NK-92 treated with Interleukin-12 subunit alpha and Interleukin-12 subunit beta, amount 100 ng/mL, for 24 hours (cell line): ENCODE results near the gene ESPNL.
"Not testable (repeated sequence)": the region's sequence is repeated elsewhere in the genome, so short reads cannot be mapped to it uniquely, and the experiment has no call there.

ENCODE experiments used
- DNase-seq: peaks from one replicate; lab custom pipeline; 2025; lab: John Stamatoyannopoulos, UW

ESPNL gene, protein sequence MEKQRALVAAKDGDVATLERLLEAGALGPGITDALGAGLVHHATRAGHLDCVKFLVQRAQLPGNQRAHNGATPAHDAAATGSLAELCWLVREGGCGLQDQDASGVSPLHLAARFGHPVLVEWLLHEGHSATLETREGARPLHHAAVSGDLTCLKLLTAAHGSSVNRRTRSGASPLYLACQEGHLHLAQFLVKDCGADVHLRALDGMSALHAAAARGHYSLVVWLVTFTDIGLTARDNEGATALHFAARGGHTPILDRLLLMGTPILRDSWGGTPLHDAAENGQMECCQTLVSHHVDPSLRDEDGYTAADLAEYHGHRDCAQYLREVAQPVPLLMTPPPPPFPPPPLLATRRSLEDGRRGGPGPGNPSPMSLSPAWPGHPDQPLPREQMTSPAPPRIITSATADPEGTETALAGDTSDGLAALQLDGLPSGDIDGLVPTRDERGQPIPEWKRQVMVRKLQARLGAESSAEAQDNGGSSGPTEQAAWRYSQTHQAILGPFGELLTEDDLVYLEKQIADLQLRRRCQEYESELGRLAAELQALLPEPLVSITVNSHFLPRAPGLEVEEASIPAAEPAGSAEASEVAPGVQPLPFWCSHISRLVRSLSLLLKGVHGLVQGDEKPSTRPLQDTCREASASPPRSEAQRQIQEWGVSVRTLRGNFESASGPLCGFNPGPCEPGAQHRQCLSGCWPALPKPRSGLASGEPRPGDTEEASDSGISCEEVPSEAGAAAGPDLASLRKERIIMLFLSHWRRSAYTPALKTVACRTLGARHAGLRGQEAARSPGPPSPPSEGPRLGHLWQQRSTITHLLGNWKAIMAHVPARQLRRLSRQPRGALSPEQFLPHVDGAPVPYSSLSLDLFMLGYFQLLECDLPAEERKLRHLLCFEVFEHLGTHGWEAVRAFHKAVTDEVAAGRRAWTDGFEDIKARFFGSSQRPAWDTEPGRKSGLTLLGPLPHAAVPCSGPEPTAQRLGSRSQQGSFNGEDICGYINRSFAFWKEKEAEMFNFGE

DNA sequence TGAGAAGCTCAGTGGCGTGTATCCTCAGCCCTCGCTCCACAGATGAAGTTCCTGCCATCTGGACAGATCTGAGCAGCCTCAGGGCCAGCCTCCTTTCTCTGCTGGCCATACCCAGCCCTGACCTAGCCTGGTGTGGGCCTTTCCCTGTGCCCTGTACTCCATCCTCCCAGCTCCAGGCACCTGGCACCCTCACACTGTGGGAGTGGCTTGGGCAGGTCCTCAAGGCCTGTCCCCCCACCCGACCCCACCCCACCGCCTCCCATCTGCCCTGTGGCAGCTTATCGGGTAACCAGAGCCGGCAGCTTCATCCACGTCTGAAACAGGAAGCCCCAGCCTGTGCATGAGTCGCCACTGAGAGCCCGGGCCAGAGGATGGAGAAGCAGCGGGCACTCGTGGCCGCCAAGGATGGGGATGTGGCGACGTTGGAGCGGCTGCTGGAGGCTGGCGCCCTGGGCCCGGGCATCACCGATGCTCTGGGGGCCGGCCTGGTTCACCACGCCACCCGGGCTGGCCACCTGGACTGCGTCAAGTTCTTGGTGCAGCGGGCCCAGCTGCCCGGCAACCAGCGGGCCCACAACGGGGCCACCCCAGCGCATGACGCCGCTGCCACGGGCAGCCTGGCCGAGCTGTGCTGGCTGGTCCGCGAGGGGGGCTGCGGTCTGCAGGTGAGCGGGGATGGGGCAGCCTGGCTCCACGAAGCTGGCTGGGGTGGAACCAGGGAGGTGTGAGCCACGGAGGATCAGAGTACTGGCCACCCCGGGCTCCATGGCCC is at the start of gene ESPNL:
ESPNL (plus strand) TSS at position 292 of the 772 bp plus-strand sequence; CDS start at position 372, 80 bp downstream.
- no peak for DNase-seq

DNA sequence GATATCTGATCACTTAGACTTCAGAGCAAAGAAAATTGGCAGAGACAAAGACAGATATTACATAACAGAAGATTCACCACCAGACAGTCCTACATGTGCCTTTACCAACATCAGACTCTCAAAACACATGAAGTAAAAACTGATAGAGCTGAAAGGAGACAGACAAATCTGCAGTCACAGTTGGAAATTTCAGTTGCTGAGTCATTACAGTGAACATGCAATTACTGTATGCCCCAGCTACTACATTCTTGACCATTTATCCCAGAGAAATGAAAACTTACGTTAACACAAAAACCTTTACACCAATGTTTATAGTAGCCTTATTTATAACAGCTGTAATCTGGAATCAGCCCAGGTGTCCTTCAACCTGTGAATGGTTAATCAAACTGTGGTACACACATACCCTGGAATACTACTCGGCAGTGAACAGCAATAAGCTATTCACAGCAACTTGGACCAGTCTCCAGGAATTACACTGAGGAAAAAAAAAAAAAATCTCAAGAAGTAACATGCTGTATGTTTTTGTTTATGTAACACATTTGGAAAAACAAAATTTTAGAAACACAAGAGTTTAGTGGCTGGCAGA is 46.9 kb upstream of the ESPNL start:
- DNase-seq = no peak

DNA sequence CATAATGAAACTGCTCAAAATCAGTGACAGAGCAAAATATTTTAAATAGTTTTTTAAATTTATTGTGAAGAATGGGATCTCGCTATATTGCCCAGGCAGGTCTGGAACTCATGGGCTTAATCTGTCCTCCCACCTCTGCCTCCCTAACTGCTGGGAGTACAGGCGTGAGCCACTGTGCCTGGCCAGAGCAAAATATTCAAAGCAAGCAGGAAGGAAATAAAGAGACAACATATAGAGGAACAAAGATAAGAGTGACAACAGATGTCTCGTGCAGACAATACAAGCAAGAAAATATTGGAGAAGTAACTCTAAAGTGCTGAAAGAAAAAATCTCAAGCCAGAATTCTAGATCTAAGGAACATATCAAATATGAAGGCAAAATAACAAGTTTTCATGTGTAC is 44.3 kb upstream of the ESPNL start:
- no peak for DNase-seq

DNA sequence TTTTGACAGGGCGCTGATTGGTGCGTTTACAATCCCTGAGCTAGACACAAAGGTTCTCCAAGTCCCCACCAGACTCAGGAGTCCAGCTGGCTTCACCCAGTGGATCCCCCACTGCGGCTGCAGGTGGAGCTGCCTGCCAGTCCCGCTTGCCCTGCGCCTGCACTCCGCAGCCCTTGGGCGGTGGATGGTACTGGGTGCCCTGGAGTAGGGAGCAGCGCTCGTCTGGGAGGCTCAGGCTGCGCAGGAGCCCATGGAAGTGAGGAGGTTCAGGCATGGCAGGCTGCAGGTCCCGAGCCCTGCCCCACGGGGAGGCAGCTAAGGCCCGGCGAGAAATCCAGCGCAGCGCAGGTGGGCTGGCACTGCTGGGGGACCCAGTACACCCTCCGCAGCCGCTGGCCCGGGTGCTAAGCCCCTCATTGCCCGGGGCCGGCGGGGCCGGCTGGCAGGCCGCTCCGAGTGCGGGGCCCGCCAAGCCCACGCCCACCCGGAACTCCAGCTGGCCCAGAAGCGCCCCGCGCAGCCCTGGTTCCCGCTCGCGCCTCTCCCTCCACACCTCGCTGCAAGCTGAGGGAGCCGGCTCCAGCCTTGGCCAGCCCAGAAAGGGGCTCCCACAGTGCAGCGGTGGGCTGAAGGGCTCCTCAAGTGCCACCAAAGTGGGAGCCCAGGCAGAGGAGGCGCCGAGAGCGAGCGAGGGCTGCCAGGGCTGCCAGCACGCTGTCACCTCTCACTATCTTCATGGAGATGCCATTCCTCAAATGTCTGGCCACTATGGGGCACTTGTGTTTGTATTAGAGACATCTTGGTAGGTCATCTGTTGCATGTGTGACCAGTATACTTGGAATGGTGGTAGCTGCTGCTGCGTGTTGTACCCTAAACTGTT is 42.2 kb upstream of the ESPNL start:
- not testable (repeated sequence) for DNase-seq

DNA sequence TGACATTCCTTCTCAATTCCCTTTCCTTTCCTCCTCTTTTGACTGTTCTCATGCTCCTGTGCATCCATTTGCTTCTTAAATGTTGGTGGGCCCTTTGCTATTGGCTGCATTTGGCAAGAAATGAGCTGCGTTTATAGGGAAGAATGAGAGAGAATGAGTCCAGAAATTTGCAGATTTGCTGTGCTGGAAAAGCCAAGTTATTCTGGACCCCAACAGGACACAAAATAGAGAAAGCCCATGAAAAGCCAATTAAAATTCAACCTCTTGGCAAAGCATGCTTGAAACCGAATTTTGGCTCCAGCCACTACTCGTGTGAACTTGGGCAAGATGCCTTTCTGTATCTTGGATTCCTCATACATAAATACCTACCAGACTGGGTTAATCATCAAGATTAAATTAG is 40.6 kb upstream of the ESPNL start:
- DNase-seq = no peak

DNA sequence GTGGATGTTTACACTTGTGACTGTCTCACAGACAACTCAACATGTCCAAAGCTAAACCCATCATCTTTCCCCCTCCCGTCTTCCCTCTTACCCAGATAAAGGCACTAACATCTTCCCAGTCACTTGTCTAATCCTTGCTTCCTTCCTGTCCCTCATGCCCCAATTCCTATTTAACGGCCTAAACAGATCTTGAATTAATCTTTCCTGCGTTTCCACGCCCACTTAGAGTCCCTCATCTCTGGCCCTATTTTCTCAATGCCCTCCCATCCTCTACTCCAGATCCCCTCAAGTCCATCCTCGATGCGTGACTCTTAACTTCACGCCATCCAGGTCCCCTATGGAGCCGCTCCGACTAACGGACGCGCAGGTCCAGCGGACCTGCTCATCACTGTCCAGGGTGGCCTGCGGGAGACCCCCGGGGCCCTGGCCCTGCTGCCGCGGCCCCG is 40.0 kb upstream of the ESPNL start:
- no peak for DNase-seq

DNA sequence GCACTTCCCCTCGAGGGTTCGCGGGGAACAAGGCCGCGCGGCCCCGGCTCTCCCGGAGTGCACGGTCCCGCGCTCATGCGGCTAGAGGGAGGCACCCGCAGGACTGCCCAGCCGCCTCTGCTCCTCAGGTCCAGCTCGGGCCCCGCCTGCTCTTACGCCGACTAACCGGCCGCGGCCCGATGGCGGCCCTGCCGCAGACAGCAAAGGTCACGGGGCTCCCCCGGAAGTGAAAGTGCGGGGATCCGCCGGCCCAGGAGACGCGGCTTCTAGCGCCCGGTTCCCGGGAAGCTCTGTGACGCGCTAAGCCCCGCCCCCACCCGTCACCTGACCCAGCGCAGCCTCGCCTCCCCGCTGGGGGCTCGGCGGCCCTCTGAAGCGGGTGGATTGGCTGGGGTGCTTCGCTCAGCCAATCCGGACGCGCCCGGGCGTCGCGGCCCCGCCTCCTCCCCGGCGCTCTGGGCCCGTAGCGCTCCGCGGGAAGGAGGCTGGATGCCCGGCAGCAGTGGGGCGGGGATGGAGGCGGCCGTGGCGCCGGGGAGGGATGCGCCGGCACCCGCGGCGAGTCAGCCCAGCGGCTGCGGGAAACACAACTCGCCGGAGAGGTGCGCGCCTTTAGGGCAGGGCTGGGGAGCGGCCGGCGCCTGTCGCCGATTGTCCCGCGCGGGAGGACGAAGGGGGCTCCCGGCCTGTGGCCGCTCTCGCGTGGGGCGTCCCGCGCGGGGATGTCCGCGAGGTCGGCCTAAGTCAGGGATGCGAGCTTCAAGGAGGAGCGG is 39.4 kb upstream of the ESPNL start, which contains the start of gene SCLY:
SCLY (plus strand) TSS at position 460 of the 773 bp plus-strand sequence; CDS start at position 514, 54 bp downstream.
- peak; percentile 96 for DNase-seq

DNA sequence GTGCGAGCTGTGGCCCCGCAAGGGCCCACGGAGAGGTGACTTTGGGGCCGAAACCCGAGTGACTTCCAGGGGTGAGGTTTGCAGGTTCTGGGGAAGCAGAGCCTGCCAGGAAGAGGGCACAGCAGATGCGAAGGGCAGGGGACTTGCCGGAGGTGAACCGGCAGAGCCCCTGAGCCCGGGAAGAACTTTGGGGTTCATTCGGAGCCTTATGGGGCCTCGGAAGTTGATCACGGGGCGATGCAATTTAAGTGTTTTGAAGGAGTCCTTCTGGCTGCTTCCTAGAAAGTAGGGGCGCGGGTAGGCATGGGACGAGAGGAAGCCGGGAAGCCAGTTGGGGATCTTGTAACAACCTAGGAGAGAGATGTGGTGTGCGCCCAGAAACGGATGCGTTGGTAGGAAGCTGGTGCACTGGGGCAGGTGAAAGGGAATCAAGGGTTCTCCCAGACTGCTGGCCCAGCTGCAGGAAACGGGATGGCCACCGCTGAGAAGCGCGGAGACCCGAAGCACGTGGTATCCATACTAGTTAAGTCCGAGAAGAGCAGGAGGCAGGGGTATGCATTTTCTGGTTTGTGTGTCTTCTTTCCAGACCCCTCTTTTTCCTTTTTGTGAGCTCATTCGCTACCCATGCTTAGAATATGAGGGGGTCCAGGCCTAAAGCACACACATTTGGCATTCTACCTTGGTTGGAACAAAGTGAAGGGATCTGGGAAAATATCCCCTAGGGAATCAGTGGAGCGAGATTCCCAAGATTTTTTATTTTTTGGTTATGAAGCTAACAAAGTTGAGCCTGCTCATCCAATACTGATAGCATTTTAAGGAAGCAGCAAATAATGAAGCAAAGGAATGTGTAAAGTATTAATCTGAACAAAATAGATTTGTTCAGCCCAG is 38.6 kb upstream of the ESPNL start:
- DNase-seq = peak; percentile 26

DNA sequence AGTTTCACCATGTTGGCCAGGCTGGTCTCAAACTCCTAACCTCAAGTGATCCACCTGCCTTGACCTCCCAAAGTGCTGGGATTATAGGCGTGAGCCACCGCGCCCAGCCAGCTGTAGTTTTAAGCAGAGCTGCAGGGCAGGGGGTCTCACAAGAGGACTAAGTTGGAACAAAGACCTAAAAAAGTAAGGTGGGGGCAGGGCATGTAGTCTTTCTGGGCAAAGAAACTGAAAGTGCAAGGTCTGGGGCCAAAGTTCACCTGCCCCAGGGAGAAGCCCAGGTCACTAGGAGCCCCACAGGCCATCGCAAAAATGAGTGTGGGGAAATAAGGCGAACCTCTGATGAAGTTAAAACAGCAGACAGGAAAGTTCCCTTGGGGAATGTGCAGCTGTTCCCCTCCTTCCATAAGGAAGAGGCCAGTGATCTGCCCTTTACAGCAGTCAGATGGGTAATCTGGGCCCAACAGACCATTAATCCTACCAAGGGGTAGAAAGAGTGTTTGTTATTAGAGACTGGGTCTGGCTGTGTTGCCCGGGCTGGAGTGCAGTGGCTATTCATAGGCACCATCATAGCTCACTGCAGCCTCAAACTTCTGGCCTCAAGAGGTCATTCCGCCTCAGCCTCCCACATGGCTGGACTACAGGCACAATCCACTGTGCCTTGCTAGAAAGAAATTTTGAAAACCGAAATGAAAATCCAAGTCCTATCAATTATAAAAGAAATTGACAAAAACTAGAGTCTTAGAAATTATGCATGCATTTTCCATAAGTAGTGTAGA is 36.5 kb upstream of the ESPNL start:
- DNase-seq = no peak

DNA sequence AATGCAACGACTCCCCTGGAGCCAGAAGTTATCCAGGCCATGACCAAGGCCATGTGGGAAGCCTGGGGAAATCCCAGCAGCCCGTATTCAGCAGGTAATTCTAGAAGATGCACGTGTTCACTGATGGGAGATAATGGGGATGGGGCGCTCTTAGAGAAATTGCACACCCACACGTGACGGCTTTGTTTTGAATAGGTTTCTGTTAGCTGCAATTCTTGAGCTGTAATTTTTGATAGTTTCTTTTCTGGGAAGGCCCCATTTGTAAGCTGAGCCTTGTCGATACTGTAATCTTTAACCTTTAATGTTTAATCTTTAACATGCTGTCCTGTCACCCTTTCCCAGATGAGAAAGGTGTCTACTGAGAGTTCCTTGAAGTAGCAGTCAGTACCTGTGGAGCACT is 35.8 kb upstream of the ESPNL start:
- DNase-seq = no peak

DNA sequence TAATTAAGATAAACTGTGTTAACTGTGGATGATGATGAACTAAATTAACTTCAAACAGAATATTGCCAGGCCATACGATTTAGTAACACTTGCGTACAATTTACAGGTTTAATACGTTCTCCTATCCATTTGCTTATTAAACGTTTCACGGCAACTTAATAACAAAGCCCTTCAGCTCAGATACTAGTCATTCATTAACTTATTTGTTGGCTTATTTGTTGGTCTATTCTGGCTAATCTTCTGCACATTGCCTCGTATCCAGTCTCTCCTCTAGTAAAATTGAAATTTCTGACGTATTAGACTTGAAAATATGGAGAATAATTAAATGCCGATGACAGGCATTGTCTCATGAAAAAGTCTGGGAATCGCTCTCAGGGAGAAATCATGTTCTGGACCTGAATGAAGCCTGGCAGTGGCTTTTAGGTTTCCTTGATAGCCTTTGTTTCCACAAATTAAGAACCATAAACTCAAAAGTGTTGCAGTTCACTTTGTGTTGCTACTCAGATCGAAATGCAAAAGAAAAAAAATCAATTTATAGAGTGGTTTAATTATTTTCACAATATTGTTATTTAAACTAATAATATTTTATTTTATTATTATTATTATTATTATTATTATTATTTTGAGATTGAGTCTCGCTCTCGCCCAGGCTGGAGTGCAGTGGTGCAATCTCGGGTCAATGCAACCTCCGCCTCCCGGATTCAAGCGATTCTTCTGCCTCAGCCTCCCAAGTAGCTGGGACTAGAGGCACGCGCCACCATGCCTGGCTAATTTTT is 34.9 kb upstream of the ESPNL start:
- no peak for DNase-seq

DNA sequence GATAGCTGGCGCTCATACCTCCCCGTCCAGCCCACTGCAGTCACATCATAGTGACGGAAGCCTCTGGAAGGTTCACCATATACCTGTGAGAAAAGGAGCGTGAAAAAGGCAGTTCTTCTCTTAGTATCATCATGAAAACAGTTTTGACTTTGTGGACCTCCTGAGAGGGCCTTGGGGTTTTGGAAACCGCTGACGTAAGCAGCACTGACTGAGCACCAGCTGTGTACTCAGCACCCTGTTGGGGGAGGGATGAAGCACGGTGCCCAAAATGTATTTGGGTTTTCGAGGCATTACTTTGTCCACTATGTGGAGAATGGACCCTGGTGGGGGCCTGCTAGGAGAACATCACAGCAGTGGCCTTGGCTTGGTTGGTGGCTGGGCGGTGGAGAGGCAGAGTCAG is 33.9 kb upstream of the ESPNL start:
- DNase-seq = no peak

DNA sequence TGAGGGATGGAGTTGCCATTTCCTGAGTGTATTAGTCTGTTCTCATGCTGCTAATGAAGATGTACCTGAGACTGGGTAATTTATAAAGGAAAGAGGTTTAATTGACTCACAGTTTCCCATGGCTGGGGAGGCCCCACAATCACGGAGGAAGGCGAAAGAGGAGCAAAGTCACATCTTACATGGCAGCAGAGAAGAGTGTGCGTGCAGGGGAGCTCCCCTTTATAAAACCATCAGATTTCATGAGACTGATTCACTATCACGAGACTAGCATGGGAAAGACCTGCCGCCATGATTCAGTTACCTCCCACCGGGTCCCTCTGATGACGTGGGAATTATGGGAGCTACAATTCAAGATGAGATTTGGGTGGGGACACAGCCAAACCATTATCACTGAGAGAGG is 33.4 kb upstream of the ESPNL start:
- not testable (repeated sequence) for DNase-seq

DNA sequence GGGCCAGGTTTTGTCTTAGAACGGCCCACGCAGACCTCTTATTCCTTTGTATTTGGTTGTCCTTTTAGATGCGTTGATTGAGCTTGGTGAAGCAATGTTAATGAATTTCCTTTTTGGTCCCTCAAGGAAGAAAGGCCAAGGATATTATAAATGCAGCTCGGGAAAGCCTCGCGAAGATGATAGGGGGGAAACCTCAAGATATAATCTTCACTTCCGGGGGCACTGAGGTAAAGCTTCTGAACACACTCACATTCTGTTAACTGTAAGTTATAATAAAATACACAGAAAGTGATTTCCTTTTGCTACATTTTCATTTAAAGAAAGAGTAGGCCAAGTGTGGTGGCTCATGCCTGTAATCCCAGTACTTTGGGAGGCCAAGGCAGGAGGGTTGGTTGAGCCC is 32.2 kb upstream of the ESPNL start:
- DNase-seq = no peak

DNA sequence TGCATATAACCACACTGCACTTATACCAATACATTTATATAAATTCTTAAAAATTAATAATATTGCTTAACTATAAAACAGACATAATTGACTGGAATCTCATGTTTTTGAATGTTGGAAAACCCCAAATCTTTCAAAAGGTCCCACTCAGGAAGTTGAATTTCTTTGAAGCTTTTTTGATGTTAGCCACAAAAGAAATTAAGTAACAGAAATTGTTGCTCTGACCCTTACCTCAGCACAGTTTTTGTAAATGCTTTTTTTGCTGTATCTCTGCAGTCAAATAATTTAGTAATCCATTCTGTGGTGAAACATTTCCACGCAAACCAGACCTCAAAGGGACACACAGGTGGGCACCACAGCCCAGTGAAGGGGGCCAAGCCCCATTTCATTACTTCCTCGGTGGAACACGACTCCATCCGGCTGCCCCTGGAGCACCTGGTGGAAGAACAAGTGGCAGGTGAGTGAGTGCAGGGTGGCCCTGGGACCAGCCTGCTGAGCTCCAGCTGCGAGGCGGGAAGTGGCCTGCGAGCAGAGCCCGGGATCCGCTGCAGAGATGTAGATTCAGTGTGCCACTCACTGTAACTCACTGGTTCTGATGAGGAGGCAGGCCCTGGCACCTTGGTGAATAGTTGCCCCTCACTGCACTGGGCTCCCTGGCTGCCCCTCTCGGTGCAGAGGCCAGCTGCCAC is 31.0 kb upstream of the ESPNL start:
- DNase-seq = no peak

DNA sequence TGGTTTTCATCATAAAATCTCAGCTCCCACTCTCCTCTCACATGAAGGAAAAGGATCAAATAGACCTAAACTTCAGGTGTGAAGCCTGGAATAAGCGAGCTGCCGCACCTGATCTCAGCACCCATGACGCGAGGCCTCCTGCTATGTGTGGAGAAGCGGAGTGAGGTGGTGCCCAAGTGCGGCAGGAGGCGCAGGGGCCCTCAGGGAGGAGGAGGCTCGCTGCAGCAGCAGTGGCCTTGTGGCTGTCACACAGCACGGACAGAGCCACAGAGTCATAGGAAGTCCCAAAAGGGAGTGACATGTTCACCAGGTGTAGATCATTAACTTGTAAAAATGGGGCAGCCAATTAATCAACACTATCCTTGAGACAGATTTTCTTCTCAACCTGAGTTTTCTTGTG is 30.3 kb upstream of the ESPNL start:
- no peak for DNase-seq
